T47D (cell line): ENCODE measurements around the gene KLF3.

ENCODE experiments used
- DNase-seq, 2 experiments: peaks; one replicate each; pipeline versions ENCODE4 v3.0.0 to v3.0.0-alpha.2; 2011 to 2012; ENCODE audit warnings: low read depth in 1 of 2, low spot score in 1 of 2
- JUND ChIP-seq: IDR thresholded peaks from 2 replicates; pipeline ENCODE4 v1.6.1; 2012; ENCODE audit warnings: low read depth
- in situ Hi-C: cut with HindIII; loops from 2 replicates; pipeline ENCODE4 v1.10.0; 2016; ENCODE audit warnings: low sequenced_read_pairs, low pct_unique_long_range_greater_than_20kb

KLF3 gene

GRCh38 chr4:38672397-38673129 lies 8.6 kb downstream of the KLF3 start:
- no peak for TF ChIP-seq JUND
- in situ Hi-C loops, result no loop called here
- no peak for DNase-seq

GRCh38 chr4:38673130-38673978 lies 9.4 kb downstream of the KLF3 start:
- no peak for TF ChIP-seq JUND
- DNase-seq, result peak in 1 of 2 experiments; percentile 23
- in situ Hi-C loops, result no loop called here

DNA sequence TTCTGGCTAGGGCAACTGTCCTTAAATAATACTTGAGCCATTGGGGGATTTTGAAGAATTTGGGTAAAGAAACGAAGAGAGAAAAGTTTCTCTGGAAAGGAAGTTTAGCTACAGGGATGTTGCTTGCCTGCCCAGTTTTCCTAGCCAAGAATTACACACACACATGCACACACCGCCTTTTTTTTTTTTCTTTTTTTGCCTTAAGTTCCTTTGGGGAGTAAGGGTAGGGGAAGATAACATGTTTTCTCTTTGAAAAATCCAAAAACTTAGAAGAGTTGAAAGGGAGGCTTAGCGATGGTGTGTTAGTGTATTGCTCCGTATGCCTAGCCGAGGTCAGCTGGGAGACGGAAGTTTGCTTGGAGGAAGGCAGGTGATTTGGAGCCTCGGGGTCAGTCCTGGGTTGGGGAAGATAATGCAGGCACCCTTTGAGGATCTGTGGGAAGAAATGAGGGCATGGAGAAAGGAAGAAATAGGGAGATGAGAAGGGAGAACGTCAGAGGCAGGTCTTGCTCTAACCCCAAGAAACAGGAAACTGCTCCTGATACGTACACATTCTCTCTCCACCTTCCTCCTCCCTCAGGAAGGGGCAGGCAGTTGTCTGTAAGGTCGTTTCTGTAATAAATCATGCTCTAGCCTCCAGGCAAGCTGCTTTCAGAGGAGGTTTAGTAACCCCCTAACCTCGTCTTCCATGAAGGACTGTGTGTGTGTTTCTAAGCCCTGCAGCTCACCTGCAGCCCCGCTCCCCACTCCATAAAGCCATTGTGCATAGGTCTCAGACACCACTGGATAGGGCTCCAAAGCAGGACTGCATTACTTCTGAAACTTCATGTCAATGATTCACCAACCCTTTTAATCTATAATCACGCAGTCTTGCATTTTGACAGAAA lies 10.5 kb downstream of the KLF3 start:
- no peak for TF ChIP-seq JUND
- peak in 1 of 2 experiments; percentile 13 for DNase-seq
- in situ Hi-C loops, result no loop called here

DNA sequence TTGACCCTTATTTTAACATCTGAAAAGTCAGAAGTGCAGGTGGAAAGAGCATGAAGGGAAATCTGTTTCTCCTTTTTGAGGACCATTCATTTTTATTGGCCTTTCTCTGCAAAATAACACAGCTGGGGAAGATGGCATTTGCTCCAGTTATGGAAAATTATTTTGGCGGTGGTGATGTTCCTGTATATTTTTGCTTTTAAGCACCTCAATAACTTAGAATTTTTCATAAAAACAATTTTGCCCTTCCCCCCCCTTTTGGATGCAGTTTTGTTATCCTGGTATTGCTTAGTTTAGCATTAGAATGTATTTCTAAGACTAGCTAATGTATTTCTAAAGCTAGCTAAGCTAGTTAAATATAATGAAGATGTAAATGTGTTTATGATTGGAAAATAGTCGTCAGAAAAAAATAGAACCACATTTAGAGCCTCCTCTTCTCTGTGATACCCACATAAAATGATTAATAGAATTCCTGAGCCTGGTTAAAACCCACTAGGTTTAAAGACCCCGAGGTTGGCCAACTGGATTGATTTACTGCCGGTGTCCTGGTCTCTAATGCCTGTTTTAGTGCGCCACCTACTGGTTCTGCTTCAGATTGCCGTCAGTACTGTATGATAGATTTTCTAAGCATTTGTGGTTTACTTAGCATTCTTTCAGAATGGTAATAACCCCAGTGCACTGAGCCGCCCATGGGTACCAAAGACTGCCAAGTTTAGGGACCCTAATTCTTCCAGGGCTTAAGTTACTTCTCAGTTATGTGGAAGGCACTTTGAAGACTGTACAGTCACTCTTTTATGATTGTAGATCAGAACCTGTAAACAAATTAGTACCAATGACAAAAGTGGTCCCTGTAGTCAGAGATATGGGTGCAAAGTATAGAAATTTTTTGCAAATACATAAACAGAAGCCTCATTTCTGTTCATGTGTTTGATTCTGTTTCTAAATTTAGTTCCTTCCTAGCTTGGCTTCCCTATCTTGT lies 11.4 kb downstream of the KLF3 start:
- DNase-seq, result peak; percentile 17 to 75
- in situ Hi-C loops, result no loop called here
- no peak for TF ChIP-seq JUND

- no peak for TF ChIP-seq JUND
- in situ Hi-C loops, result no loop called here
- DNase-seq, result no peak
Observed at GRCh38 chr4:38676986-38677385, 13.0 kb downstream of the KLF3 start.

GRCh38 chr4:38677441-38677840 lies 13.4 kb downstream of the KLF3 start:
- TF ChIP-seq JUND, result no peak
- DNase-seq, result no peak
- in situ Hi-C loops, result no loop called here

- TF ChIP-seq JUND, result no peak
- in situ Hi-C loops, result no loop called here
- no peak for DNase-seq
Observed at GRCh38 chr4:38678078-38678477, 14.1 kb downstream of the KLF3 start.

DNA sequence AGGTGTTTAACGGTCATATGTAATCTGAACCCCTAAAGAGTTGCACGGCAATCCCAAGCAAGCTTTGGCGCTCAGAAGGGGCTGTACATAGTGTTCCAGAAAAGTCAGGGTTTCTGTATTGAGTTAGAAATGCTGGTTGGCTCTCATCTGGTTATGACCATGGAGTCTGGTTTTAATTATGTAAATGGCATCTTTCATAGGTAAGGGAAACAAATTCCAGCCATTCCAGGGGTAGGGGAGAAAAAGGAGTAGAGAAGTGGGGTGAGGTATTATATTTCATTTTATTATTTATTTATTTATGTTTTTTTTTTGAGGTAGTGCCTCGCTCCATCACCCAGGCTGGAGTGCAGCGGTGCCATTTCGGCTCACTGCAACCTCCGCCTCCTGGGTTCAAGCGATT lies 15.9 kb downstream of the KLF3 start:
- DNase-seq, result no peak
- in situ Hi-C loops, result no loop called here
- TF ChIP-seq JUND, result no peak

GRCh38 chr4:38681281-38681991 lies 17.4 kb downstream of the KLF3 start:
- in situ Hi-C loops, result no loop called here
- TF ChIP-seq JUND, result no peak

DNA sequence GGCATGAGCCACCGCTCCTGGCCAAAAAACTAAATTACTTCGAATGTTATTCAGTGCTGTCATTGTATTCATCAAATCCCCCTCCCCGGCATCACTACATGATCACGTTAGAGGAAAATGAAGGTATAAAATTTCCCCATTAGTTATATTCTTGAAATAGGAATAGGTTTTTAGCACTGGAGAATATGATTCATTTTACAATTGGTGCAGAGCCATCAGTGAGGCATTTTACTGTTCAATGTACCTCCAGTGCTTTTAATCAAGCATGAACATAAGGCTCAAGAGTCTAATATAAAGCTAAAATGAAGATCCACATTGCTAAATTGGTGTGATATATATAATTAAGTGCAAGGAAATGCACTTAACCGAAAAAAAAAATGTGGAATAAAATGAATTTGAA lies 18.3 kb downstream of the KLF3 start:
- no peak for TF ChIP-seq JUND
- no peak for DNase-seq
- in situ Hi-C loops, result no loop called here

More at GRCh38 chr4:38681281-38681991, 17.4 kb downstream of the KLF3 start:
- DNase-seq, result no peak

DNA sequence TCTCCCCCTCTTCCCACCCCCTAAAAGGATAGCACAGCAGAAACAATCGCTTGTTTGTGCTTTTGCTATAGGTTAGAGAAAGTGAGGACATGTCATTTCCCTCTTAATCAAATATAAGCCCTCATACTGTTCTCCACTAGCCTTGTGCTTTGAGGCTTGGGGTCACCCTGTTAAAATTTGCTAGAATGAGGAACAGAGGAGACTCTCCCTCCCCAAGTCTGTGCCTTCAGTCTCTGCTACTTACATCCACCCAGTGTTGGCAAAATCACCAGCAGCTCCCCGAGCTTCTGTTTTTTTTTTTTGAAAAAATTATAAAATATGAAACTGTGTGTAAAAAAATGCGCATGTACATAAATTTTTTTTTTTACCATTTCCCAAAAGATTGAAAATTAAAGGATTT lies 19.3 kb downstream of the KLF3 start:
- in situ Hi-C loops, result no loop called here
- no peak for TF ChIP-seq JUND
- DNase-seq, result no peak
